Sciatic nerve (tissue), 2 donors: Measurements from ENCODE around the gene TUBG1. TPM values are rescaled to one million over a fixed set of nuclear protein-coding genes. Genes with fewer than 3 reads are reported as not detected.
A peak's percentile ranks its signal among the peaks of the same experiment; 100 is the strongest.
"Not testable (repeated sequence)": the region's sequence is repeated elsewhere in the genome, so short reads cannot be mapped to it uniquely, and the experiment has no call there.

Experiments used
- ATAC-seq: fragments of 200-7000 bp; cut with Tn5 transposase; one replicate; pipeline ENCODE4 v1.9.1; 2020; ENCODE audit warnings: mild to moderate bottlenecking, moderate library complexity
- DNase-seq: peaks from one replicate; pipeline ENCODE4 v3.0.0-alpha.2; 2020; ENCODE audit warnings: low spot score
- intact Hi-C: fragments of 100-400 bp; cut with DNase I; formaldehyde crosslinking; loops from one replicate; pipeline ENCODE4 v1.14.2; 2022
- total RNA-seq: library from RNA; stranded (reverse); fragmentation: NEBNext Ultra II Directional; extraction: Animal tissue kit (Norgen Biotek cat#: 25700); gene quantifications from one replicate; pipeline ENCODE4 v1.2.1, GENCODE V29; 2021
- donor health status: DM: no; HTN: no; CAD: no.
- donor health status: DM: no; HTN: no; CAD: no.

Gene TUBG1
- total RNA-seq, 1 donor from 2014 or later: 23.4 TPM

GRCh38 chr17:42577532-42578281, 31.8 kb upstream of the TUBG1 start, which contains the start of gene PSMC3IP:
PSMC3IP (minus strand) TSS chr17:42577729; CDS start chr17:42577686, 43 bp downstream.
- intact Hi-C loops: no loop called here
- peak; percentile 98 for DNase-seq
- ATAC-seq: peak; percentile 98

GRCh38 chr17:42578282-42578869, 31.1 kb upstream of the TUBG1 start:
- peak; percentile 84 for DNase-seq
- peak; percentile 85 for ATAC-seq
- intact Hi-C loops: no loop called here

GRCh38 chr17:42579794-42580551, 29.5 kb upstream of the TUBG1 start:
- intact Hi-C loops: no loop called here
- ATAC-seq (no peak), DNase-seq (no peak)

- ATAC-seq: no peak
- intact Hi-C loops: no loop called here
- no peak for DNase-seq
Measured at GRCh38 chr17:42581744-42582270, 27.7 kb upstream of the TUBG1 start.

GRCh38 chr17:42584880-42585279, 24.6 kb upstream of the TUBG1 start:
- peak; percentile 30 for ATAC-seq
- no peak for DNase-seq
- intact Hi-C loops: no loop called here

- peak; percentile 53 for ATAC-seq
- DNase-seq: no peak
- intact Hi-C loops: no loop called here
Measured at GRCh38 chr17:42585353-42585752, 24.1 kb upstream of the TUBG1 start.

GRCh38 chr17:42586514-42587230, 22.8 kb upstream of the TUBG1 start:
- DNase-seq (no peak), ATAC-seq (no peak)
- intact Hi-C loops: no loop called here

- DNase-seq (no peak), ATAC-seq (no peak)
- intact Hi-C loops: no loop called here
Measured at GRCh38 chr17:42590886-42591285, 18.6 kb upstream of the TUBG1 start.

- intact Hi-C loops: no loop called here
- DNase-seq (no peak), ATAC-seq (no peak)
Measured at GRCh38 chr17:42591411-42591810, 18.1 kb upstream of the TUBG1 start.

- ATAC-seq: no peak
- no peak for DNase-seq
- intact Hi-C loops: no loop called here
Measured at GRCh38 chr17:42596386-42596785, 13.1 kb upstream of the TUBG1 start.

GRCh38 chr17:42598905-42599304, 10.6 kb upstream of the TUBG1 start:
- DNase-seq: no peak
- intact Hi-C loops: no loop called here
- ATAC-seq: no peak

GRCh38 chr17:42603318-42603717, 6.2 kb upstream of the TUBG1 start:
- intact Hi-C loops: no loop called here
- DNase-seq (no peak), ATAC-seq (no peak)

- intact Hi-C loops: no loop called here
- ATAC-seq: no peak
- DNase-seq: no peak
Measured at GRCh38 chr17:42607769-42608168, 1.7 kb upstream of the TUBG1 start.

GRCh38 chr17:42608305-42609181, 940 bp upstream of the TUBG1 start:
- peak; percentile 77 for ATAC-seq
- DNase-seq: peak; percentile 60
- intact Hi-C loops: no loop called here

- intact Hi-C loops, DNase-seq: not testable (repeated sequence)
- ATAC-seq: peak; percentile 35
Measured at GRCh38 chr17:42609814-42610801, 625 bp downstream of the TUBG1 start.

GRCh38 chr17:42612013-42612412, 2.5 kb downstream of the TUBG1 start:
- ATAC-seq: no peak
- intact Hi-C loops: no loop called here
- DNase-seq: no peak

- no peak for ATAC-seq
- intact Hi-C loops: no loop called here
- no peak for DNase-seq
Measured at GRCh38 chr17:42613699-42614295, 4.3 kb downstream of the TUBG1 start.
